Tongue (tissue), 2 donors: ENCODE measurements around the gene SCRN1. TPM values are rescaled to one million over a fixed set of nuclear protein-coding genes. Genes with fewer than 3 reads are reported as not detected.
A peak's percentile ranks its signal among the peaks of the same experiment; 100 is the strongest.

Experiments
- DNase-seq: peaks from one replicate; pipeline ENCODE4 v3.0.0-alpha.2; 2015
- total RNA-seq: library from RNA; depleted of rRNA; stranded (reverse); fragments of >200 nt; gene quantifications from one replicate; pipeline ENCODE4 v1.2.3, GENCODE V29; 2014

Gene SCRN1, protein sequence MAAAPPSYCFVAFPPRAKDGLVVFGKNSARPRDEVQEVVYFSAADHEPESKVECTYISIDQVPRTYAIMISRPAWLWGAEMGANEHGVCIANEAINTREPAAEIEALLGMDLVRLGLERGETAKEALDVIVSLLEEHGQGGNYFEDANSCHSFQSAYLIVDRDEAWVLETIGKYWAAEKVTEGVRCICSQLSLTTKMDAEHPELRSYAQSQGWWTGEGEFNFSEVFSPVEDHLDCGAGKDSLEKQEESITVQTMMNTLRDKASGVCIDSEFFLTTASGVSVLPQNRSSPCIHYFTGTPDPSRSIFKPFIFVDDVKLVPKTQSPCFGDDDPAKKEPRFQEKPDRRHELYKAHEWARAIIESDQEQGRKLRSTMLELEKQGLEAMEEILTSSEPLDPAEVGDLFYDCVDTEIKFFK
- total RNA-seq, result 36.0 TPM

DNA sequence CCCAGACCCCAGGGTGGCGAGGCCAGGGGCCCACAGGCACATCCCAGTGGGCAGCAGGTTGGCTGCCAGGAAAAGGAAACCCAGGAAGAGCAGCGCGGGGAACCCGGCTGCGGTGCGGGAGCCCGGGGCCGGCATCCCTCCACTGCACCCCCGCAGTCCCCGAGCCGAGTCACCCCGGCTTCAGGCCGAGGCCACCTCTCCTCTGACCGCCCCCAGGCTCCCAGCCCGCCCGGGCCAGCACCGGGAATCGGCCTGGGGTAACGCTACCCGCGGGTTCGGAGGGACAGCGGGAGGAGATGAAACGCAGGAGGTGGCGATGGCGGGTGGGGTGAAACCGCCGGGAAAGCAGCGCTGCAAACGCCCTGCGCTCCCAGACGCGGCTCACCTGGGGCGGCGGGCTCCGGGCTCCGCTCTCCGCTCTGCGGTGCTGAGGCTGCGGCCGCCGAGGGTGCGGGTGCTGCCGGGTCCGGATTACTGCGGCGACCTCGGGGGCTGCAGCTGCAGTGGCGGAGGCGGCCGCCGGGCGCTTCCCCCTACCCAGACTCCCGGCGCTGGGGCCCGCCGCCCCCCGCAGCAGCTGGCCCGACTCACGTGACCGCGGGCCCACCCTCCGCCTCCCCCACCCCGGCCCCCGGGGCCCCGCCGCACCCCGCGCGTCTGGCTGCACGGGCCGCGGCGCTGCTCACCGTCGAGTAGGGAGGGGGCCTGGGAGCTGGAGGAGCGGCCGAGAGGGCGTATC lies at the start of gene SCRN1:
Gene SCRN1, minus strand, starts transcription at position 545 of the 739 bp plus-strand sequence. CDS start 20,734 bp downstream, outside the sequence.
- DNase-seq, result peak; percentile 81

DNA sequence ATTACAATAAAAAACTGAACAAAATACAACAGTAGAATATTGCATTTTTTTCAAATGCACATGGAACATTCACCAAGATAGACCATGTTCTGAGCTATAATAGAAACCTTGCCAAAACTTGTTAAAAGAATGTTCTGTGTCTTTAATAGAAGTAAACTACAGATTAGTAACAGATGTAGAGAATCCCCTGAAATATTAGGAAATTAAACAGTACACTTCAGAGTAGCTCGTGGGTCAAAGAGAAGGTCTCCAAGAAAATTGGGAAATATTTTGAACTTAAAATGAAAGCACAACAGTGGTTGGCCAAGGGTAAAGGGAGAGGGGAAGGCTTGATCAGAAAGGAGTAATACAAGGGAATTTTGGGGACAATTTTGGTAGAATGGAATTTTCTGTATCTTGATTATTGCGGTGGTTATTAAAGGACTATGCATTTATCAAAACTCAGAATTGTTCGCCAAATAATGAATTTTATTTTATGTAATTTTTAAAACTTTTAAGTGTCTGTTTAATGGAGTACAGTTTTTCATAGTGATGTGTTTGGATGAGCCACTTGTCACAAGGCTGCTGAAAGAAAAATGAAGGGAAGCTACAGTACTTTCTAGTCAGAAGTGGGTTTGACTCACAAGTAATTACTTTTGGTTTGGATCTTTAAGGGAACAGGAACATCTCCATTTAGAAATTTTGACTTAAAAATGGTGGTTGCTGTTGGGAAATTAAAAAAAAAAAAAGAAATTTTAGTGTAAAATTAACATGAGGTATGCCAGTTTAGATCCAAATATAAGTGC lies 48.8 kb upstream of the SCRN1 start:
- DNase-seq, result peak; percentile 24

DNA sequence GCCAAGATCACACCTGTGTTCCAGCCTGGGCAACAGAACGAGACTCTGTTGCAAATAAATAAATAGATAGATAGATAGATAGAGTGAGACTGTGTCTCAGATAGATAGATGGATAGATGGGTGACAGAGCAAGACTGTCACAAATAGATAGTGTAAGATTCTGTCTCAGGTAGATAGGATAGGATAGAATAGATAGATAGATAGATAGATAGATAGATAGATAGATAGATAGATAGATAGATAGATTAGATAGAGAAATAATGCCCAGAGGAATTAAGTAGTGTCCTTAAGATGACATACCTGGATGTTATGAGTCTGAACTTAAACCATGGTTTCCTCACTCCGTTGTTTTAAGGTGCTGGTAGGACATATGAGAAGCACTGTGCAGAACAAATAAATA lies 46.6 kb upstream of the SCRN1 start:
- no peak for DNase-seq

DNA sequence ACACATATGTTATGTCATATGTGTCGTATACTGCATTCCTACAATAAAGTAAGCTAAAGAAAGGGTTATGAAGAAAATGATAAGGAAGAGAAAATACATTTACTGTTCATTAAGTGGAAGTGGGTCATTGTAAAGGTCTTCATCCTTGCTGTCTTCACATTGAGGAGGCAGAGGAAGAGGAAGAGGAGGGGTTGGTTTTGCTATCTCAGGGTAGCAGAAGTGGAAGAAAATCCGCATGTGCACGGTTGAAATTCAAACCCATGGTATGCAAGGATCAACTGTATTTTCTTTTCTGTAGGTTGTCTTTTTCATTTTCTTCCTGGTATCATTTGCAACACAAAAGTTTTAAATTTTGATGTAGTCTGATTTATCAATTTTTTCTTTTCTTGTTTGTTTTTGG lies 44.9 kb upstream of the SCRN1 start:
- no peak for DNase-seq

DNA sequence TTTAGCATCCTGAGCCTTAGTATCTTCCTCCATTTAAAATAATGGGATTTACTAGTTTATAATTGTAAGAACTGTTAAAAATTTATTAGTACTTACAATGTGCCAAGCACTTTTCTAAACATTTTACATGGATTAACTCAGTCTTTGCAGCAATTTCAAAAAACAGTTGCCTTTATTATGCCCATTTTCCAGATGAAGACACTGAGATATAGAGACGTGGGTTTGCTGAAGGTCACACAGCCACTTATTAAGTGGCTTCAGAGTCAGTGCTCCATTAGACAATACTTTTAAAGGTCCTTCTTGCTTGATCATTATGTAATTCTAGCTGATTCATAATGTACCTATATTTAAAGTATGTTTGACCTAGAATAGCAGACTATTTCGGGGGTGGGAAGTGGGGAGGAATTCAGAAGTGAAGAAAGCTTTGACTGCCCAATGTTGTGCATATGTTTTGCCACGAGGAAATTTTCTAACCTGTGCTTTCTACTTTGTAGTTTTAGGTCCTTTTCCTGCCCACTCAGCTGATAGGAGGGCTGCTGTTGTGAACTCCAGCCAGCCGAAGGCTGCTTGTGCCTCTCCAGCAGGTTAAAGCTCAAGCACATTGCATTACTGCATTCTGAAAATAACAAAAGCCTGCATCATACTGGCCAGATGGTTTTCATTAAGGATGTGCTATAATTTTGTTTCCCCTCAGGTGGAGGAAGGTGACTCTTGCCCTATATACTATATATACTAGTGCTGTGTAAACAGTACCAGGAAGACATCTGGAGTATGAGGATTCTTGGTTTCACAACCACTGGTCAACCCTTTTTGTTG lies 42.9 kb upstream of the SCRN1 start:
- DNase-seq, result peak; percentile 47

DNA sequence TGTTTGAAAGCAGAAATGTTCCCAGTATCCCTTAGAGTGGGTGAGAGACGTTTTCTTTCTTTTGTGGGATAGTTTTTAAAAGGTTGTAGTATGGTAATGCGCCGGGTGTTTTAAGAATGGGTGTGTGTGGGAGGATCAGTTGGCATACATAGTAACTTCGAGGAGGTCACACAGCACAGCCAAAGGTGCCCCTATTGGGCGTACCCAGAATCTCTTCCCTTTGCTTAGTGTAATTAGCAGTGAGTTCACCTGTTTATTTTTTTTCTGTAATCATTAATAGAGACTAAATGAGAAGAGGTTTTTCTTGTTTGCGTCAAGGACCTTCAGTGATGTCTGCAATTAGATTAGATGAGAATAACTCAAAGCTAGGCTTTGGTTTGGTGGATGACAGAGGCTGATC lies 40.1 kb upstream of the SCRN1 start:
- peak; percentile 23 for DNase-seq

DNA sequence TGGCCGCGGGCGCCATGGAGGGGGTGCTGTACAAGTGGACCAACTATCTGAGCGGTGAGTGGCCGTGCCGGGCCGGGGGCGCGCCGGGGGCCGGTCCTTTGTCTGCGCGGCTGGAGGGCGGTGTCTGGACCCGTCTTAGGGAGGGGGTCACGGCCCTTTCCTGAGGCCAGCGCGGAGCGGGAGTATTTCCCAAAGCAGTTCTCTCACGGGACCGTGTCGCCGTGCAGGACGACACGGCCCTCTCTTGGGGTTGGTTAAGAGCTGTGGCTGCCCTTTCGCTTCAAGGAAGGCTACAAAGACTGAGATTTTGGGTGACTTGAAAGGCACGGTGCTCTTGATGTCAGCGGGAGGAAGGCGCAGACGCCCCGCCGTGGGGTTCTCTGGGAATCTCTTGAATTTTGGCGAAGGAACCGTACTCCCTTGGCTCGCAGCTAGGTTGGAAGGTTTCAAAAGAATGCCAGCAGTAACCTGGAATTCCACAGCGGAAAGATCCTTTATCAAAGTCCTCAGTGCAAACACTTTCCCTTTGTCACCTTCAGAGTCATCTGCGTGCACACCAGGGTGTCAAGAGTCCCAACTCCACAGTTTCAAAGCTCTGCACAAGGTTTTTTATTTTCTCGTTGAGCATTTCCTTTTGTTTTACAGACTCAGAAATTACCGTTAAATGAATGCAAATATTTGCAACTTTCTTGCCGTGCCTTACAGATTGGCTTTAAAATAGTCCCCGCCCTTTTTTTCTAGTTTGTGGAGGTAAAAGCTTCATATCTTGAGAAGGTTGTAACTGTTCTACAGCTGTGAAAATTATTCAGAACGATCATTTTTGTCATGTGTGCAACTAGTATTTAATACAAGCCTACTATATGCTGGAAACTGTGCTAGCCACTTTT lies 39.4 kb upstream of the SCRN1 start:
- peak; percentile 63 for DNase-seq

DNA sequence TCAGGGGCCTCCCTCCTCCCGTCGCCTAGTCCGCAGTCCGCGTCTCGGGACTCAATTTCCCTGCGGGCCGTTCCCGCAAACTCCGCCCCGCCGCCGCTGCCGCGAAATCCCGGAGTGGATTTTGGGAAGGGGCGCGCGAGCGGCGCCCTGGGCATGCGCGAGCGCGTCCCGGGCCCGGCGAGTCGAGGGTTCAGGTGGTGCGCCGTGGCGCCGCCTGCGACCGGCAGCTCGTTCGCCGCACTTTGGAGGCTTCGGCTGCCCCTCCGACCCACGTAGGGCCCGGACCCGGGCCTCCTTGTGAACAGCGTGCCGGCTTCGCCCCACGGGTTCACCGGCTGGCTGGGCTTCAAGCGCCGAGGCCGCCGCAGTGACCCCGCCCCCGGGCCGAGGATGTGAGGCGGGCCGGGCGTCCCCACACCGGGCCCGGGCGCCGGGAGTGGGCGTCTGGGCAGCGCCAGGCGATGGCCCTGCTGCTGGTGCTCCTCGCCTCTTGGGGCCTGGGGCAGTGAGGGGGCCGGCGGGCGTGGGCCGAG lies 38.7 kb upstream of the SCRN1 start, which contains the start of gene PLEKHA8:
Gene PLEKHA8, plus strand, starts transcription at position 197 of the 533 bp plus-strand sequence. CDS start 351 bp downstream, outside the sequence.
- peak; percentile 94 for DNase-seq

DNA sequence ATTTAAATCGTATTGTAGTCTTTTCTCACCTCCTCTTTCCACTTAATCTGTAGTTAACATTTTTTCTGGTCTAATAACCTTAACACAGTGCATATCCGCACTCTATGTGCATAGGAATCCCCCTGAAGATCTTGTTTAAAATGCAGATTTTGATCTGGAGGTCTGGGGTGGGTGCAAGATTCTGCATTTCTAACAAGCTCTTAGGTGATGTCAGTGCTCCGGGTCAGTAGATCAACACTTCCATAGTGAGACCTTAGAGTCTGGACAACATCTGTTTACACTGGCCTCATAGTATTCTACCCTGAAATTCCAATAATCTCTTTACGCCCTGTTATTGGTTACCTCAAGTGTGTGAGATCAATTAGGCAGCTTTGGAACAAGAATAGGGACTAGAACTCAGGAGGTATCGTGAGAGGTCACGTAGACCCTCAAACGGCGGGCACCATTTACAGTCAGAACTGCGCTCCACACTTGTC lies 38.2 kb upstream of the SCRN1 start:
- peak; percentile 51 for DNase-seq

DNA sequence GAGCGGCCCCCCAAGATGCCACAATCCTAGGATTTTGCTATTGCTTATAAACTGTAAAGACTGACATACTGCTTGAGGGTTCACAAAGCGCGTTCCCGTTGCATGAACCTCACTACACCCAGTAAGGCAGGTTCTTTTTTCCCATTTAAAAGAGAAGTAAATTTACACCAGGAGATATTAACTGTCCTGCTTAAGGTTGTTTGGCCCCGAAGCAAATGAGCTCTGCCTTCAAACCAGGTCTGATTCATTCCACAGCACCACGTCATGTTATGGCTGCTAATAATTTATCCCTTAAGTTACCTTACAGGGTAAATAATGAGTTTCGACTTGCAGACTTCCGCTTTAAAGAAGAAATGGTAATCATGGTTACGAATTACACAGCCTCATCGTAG lies 37.5 kb upstream of the SCRN1 start:
- no peak for DNase-seq

DNA sequence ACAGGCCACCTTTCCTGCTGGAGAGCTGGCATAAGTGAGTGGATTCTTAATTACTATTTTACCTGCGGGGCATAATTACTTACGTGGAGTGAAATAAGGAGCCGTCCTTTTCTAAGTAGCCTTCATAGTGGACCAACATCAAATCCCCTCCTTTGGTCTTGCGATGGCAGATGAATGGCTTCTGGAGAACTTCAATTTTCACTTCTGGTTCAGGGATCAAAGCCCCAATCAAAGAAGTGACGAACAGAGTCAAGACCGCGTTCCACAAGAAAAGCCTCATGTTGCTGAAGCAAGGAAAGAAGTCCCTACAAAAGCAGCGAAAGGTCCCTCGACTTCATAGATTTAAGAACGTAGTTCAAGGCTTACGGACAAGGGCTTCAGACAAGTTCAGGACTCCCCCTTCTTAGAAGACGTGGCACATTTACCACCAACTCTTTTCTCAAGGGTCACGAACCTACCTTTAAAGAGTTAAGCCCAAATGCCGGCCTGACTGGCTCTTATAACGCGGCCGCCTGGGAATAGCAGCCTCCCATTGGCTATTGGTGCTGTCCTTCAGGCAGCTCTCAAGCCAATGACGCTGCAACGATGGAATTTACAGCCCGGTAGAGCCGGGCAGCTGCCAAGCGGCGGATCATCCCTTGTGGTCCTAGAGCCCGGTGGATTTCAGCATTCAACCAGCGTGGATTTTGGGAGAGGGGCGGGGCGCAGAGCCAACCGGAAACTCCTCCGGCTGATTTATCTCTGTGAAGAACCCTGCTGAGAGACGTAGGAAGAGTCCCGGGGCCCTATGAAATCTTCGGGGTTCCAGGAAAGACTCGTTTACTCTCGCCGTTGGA lies 36.8 kb upstream of the SCRN1 start, which contains the start of gene FKBP14:
Gene FKBP14, minus strand, starts transcription at position 474 of the 836 bp plus-strand sequence. Its CDS starts 194 bp downstream, at position 280.
- peak; percentile 100 for DNase-seq

DNA sequence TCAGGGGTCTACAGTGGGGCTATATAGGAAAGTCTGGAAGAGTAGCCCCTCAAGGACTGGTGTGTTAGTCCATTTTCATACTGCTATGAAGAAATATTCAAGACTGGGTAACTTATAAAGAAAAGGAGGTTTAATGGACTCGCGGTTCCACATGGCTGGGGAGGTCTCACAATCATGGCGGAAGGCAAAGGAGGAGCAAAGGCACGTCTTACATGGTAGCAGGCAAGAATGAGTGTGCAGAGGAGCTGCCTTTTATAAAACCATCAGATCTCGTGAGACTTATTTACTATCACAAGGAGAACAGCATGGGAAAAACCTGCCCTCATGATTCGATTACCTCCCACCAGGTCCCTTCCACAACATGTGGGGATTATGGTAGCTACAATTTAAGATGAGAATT lies 33.9 kb upstream of the SCRN1 start:
- DNase-seq, result no peak

DNA sequence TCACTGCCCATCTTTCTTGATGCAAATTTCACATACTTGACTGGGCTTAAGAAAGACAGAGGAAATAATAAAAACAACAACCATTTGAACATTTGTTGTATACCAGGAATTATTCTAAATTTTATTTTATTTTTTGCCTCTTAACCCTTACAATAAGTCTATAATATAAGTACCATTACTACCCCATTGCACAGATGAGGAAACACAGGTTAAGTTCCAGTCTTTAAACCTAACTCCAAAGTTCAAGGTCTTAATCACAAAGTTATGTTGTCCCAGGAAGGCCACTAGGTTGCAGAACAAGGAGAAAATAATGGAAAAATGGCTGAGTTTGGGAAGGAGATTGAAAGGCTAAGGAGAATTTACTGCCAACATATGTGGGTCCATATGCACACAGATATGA lies 33.4 kb upstream of the SCRN1 start:
- no peak for DNase-seq

DNA sequence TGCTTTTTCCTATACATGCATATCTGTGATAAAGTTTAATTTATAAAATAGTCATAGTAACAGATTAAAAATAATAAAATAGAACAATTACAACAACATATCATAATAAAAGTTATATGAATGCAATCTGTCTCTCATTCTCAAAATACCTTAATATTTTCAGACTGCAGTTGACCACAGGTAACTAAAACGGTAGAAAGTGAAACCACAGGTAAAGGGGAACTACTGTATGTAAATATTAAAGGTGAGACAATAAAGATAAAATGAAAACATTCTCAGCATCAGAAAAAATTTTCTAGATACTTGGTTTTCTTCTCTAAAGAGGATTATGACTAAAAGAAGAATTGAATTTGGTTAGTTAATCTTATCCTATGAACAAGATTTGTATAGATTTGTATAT lies 30.9 kb upstream of the SCRN1 start:
- DNase-seq, result no peak

DNA sequence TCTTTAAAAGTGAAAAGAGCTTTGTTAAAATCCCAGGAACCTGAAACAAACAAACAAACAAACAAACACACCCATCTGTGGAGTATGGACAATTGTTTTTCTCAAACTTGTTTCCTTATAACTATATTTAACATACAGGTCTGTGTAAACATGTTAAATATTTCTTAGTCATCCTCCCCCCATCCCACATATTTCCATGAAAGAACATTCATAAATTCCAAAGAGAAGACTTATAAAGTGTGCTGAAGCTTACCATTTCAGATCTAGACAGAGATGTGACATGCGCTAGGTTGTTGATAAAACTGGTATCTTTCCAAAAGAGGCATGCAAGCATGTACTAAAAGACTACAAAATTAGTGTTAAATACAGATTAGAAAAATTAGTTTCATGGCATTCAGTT lies 30.4 kb upstream of the SCRN1 start:
- no peak for DNase-seq

DNA sequence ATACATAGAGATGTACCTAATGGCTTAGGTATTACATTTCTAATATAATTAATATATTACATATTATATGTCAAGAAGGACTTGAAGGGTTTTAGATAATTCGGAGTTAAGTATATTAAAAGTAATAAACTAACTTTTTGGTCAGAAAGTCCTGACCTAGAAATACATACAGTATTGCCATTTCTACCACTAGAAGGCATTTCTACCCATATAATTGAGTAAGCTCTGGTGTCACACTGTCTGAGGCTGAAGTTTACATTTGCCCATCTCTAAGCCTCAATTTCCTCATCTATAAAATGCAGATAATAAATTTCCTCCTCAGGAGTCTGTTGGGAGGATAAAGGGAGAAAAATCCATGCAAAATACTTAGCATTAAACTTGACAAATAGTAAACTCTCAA lies 29.8 kb upstream of the SCRN1 start:
- DNase-seq, result no peak

DNA sequence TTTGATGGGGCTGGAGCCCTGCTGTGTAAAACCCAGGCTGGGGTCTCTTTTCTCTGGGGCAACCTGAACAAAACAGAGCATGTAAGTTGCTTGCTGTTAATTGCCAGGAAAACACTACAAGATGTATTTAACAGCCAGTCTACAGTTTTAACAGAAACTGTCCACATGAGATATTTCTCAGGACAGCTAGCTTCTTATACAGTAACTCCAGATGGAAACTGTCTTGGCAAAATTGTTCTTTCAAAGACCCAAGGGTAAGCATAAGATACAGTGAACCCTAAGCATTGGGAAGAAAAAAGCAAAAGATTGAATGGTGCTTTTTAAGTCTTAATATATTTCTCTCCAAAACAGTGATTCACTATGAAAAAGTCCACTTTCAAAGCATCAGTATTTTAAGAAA lies 28.9 kb upstream of the SCRN1 start:
- DNase-seq, result no peak

DNA sequence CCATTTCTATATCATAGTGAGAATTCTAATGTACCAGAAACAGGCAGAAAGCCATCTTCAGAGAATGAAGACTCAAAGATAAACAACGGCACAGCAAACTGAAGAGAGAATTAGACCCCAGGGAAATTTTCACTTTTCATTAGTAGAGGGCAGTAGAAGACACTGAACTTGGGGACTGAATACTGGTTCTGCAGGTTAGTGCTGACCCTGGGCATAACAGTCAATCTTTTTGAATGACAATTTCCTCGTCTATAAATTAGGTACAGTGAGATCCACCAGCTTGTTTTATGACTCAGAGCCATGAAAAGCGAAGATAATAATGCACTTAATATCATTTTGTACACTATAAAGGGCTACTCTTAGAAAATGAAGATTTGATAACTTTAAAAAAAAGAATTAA lies 23.2 kb upstream of the SCRN1 start:
- no peak for DNase-seq

DNA sequence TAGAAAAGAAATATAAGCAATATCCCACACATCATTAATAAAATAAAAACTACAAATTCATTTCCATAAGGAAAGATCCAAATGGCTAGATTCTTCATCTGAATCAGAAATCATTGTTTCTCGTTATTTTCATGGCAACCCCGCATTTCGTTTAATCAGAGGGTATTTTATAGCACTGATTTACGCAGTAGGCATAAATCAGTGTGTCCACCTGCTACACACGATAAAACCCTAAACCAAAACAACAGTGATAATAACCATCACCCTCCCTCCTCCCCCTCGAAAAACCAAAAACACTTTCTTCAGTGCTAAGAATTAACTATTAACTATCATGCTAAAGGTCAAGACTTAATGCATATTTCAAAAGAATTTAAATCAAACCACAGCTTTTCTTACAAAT lies 20.4 kb upstream of the SCRN1 start:
- DNase-seq, result no peak
